Measurements from ENCODE around the gene PIPOX. TPM values are rescaled to one million over a fixed set of nuclear protein-coding genes. Genes with fewer than 3 reads are reported as not detected.

The PIPOX gene
- total RNA-seq, 6 experiments from 2014 or later: 167 to 322 (median 226) TPM

Other genes with a start within 250 kb of the PIPOX start
- gene FAM222B, start 200.4 kb upstream of the PIPOX start, total RNA-seq: 10 to 100 TPM in 1 of 6 experiments, 1 to 10 TPM in 5; 5.8 to 12.0 (median 8.8) TPM
- gene ERAL1, start 188.1 kb upstream of the PIPOX start, total RNA-seq: 10 to 100 TPM; 21.6 to 47.1 (median 23.4) TPM
- gene FLOT2, start 145.4 kb upstream of the PIPOX start, total RNA-seq: 100 to 1,000 TPM in 1 of 6 experiments, 10 to 100 TPM in 5; 64.9 to 131 (median 82.8) TPM
- gene DHRS13, start 140.1 kb upstream of the PIPOX start, total RNA-seq: 10 to 100 TPM in 3 of 6 experiments, 1 to 10 TPM in 3; 3.4 to 27.4 (median 8.8) TPM
- gene PHF12, start 91.6 kb upstream of the PIPOX start, total RNA-seq: 10 to 100 TPM; 13.0 to 33.1 (median 17.4) TPM
- gene SEZ6, start 37.1 kb upstream of the PIPOX start, total RNA-seq: not detected
- gene MYO18A, start 137.3 kb downstream of the PIPOX start, total RNA-seq: 10 to 100 TPM; 50.1 to 98.2 (median 81.8) TPM
- gene CRYBA1, start 203.7 kb downstream of the PIPOX start, total RNA-seq: not detected

Data from right lobe of liver (tissue), 5 donors.